ENCODE data around the gene JAZF1. TPM values are rescaled to one million over a fixed set of nuclear protein-coding genes. Genes with fewer than 3 reads are reported as not detected.
A peak's percentile ranks its signal among the peaks of the same experiment; 100 is the strongest.

JAZF1 gene
- total and polyA plus RNA-seq, 2 donors (not counting 1 experiment from before 2014, with no cell fraction given) = 14.0 to 38.6 TPM

- Histone ChIP-seq H3K36me3 (replicated peaks in 1 of 2; ENCODE audit: control extremely low read depth in 1 of 2, control insufficient read depth in 1 of 2, extremely low read depth in 1 of 2, insufficient read depth in 2 of 2, low read length in 1 of 2) (peaks cover under 1 to 13% of the 10 kb centered on the region in 2 experiments), H3K9me3 (ENCODE audit: control extremely low read depth in 1 of 3, control insufficient read depth in 2 of 3, insufficient read depth in 1 of 3, low read length in 2 of 3) (peaks cover 0 to 3% (median 0%) of the 10 kb centered on the region in 3 donors), H2AFZ (ENCODE audit: insufficient read depth, low read depth, low read length, poor library complexity, severe bottlenecking) (no peak overlapping the region), H3K4me2 (replicated peaks; ENCODE audit: low read depth, low read length, poor library complexity, severe bottlenecking) (peak overlapping the region; percentile 75), H3K4me1 (ENCODE audit: control insufficient read depth in 2 of 2, insufficient read depth in 2 of 2, low read length in 2 of 2) (peaks cover 94 to 98% of the 10 kb centered on the region in 2 donors), H3K4me3 (ENCODE audit: control extremely low read depth in 1 of 5, extremely low read depth in 1 of 5, insufficient read depth in 1 of 5, low read depth in 2 of 5, low read length in 4 of 5) (no peak overlapping the region), H3K79me2 (ENCODE audit: control insufficient read depth, insufficient read depth, low read length) (peaks cover 94% of the 10 kb centered on the region), H3K9ac (ENCODE audit: low read length) (no peak overlapping the region), H4K20me1 (ENCODE audit: control insufficient read depth, insufficient read depth, low read length, poor library complexity, severe bottlenecking) (no peaks in the 10 kb centered on the region), H3K27me3 (replicated peaks in 1 of 4; ENCODE audit: control extremely low read depth in 1 of 4, control insufficient read depth in 3 of 4, insufficient read depth in 4 of 4, low read length in 3 of 4) (no peaks in the 10 kb centered on the region), H3K27ac (ENCODE audit: low read length in 2 of 2) (peak overlapping the region; percentile 71 to 74)
- intact Hi-C loops (cut with micrococcal nuclease) = loop anchor here (10.0 kb wide), 2 partner anchors 48 to 492 kb away; partner anchors contain the start of gene HIBADH
- POLR2A ChIA-PET = interaction anchor here (0.6 kb wide), 1 partner anchor 74 kb away, joined by 5 read pairs; no protein-coding TSS in a partner anchor
- Mint-ChIP-seq H3K4me3 (peak overlapping the region; percentile 59), H3K27ac (peak overlapping the region; percentile 84), H3K9me3 (ENCODE audit: insufficient read depth) (peaks cover 2% of the 10 kb centered on the region), H3K27me3 (no peaks in the 10 kb centered on the region), H3K4me1 (peaks cover 92% of the 10 kb centered on the region)
- ATAC-seq (ENCODE audit: low read depth) = no peak
- no peak for TF ChIP-seq EZH2 (IDR thresholded peaks at IDR 0.05; ENCODE audit: borderline replicate concordance, insufficient read depth, low read depth, low read length, poor library complexity, severe bottlenecking)
- no peak for DNase-seq
- CTCF ChIA-PET = no interaction called here
- 100% methylated on average over 1 of the region's 4 CpGs for WGBS (ENCODE audit: insufficient coverage)
These were observed 24.2 kb downstream of the JAZF1 start for GRCh38 chr7:28156401-28156800.

- H2AFZ ChIP-seq (ENCODE audit: insufficient read depth, low read depth, low read length, poor library complexity, severe bottlenecking) = no peak overlapping the region
- Mint-ChIP-seq H3K4me3 (peak overlapping the region; percentile 59), H3K27ac (peak overlapping the region; percentile 84), H3K27me3 (no peaks in the 10 kb centered on the region), H3K4me1 (peaks cover 88% of the 10 kb centered on the region), H3K9me3 (ENCODE audit: insufficient read depth) (peaks cover 2% of the 10 kb centered on the region)
- peaks cover 94% of the 10 kb centered on the region for H3K79me2 ChIP-seq (ENCODE audit: control insufficient read depth, insufficient read depth, low read length)
- H3K9me3 ChIP-seq (ENCODE audit: control extremely low read depth in 1 of 3, control insufficient read depth in 2 of 3, insufficient read depth in 1 of 3, low read length in 2 of 3) = peaks cover 0 to 3% (median 0%) of the 10 kb centered on the region in 3 donors
- H3K27ac ChIP-seq (ENCODE audit: low read length in 2 of 2) = peak overlapping the region; percentile 71 to 74
- H4K20me1 ChIP-seq (ENCODE audit: control insufficient read depth, insufficient read depth, low read length, poor library complexity, severe bottlenecking) = no peaks in the 10 kb centered on the region
- H3K27me3 ChIP-seq (replicated peaks in 1 of 4; ENCODE audit: control extremely low read depth in 1 of 4, control insufficient read depth in 3 of 4, insufficient read depth in 4 of 4, low read length in 3 of 4) = no peaks in the 10 kb centered on the region
- no peak overlapping the region for H3K4me3 ChIP-seq (ENCODE audit: control extremely low read depth in 1 of 5, extremely low read depth in 1 of 5, insufficient read depth in 1 of 5, low read depth in 2 of 5, low read length in 4 of 5)
- peak overlapping the region; percentile 16 for H3K9ac ChIP-seq (ENCODE audit: low read length)
- H3K4me2 ChIP-seq (replicated peaks; ENCODE audit: low read depth, low read length, poor library complexity, severe bottlenecking) = peak overlapping the region; percentile 75
- ATAC-seq (ENCODE audit: low read depth) (no peak), DNase-seq (no peak)
- ChIA-PET POLR2A (interaction anchor here (0.6 kb wide), 1 partner anchor 75 kb away, joined by 5 read pairs; no protein-coding TSS in a partner anchor), CTCF (no interaction called here)
- peaks cover 0 to 13% of the 10 kb centered on the region in 2 experiments for H3K36me3 ChIP-seq (replicated peaks in 1 of 2; ENCODE audit: control extremely low read depth in 1 of 2, control insufficient read depth in 1 of 2, extremely low read depth in 1 of 2, insufficient read depth in 2 of 2, low read length in 1 of 2)
- H3K4me1 ChIP-seq (ENCODE audit: control insufficient read depth in 2 of 2, insufficient read depth in 2 of 2, low read length in 2 of 2) = peaks cover 91 to 98% of the 10 kb centered on the region in 2 donors
- intact Hi-C loops (cut with micrococcal nuclease) = loop anchor here (1.0 to 10.0 kb wide), 4 partner anchors 9 to 491 kb away; partner anchors contain the start of gene HIBADH
- TF ChIP-seq EZH2 (IDR thresholded peaks at IDR 0.05; ENCODE audit: borderline replicate concordance, insufficient read depth, low read depth, low read length, poor library complexity, severe bottlenecking) = no peak
- TF ChIP-seq CTCF (IDR thresholded peaks at IDR 0.05) = no peak
- 89% methylated on average over 3 of the region's 3 CpGs for WGBS (ENCODE audit: insufficient coverage)
These were observed 24.6 kb downstream of the JAZF1 start for GRCh38 chr7:28155964-28156363.

All from B cell (primary cell).